ENCODE measurements around the gene TUBE1.
"Not testable (repeated sequence)": the region's sequence is repeated elsewhere in the genome, so short reads cannot be mapped to it uniquely, and the experiment has no call there.

The TUBE1 gene

GRCh38 chr6:112087136-112087911 lies at the start of gene TUBE1, which contains the start of gene FAM229B:
Gene TUBE1, minus strand, starts transcription at chr6:112087482. Its CDS starts 48 bp downstream, at chr6:112087434.
Gene FAM229B, plus strand, starts transcription at chr6:112087591. Its CDS starts 11,693 bp downstream, at chr6:112099284.
- DNase-seq = peak; percentile 95

GRCh38 chr6:112130878-112131277 lies 43.6 kb upstream of the TUBE1 start:
- DNase-seq = no peak

- no peak for DNase-seq
These were observed 40.9 kb upstream of the TUBE1 start for GRCh38 chr6:112128208-112128607.

- no peak for DNase-seq
These were observed 36.7 kb upstream of the TUBE1 start for GRCh38 chr6:112123982-112124381.

- DNase-seq = no peak
These were observed 35.5 kb upstream of the TUBE1 start for GRCh38 chr6:112122756-112123155.

- DNase-seq = no peak
These were observed 30.8 kb upstream of the TUBE1 start for GRCh38 chr6:112118034-112118433.

GRCh38 chr6:112117554-112117953 lies 30.3 kb upstream of the TUBE1 start:
- no peak for DNase-seq

- no peak for DNase-seq
These were observed 28.9 kb upstream of the TUBE1 start for GRCh38 chr6:112116221-112116620.

GRCh38 chr6:112114577-112115223 lies 27.4 kb upstream of the TUBE1 start:
- DNase-seq = no peak

GRCh38 chr6:112113918-112114317 lies 26.6 kb upstream of the TUBE1 start:
- DNase-seq = no peak

- no peak for DNase-seq
These were observed 26.1 kb upstream of the TUBE1 start for GRCh38 chr6:112113431-112113830.

GRCh38 chr6:112109262-112109661 lies 22.0 kb upstream of the TUBE1 start:
- no peak for DNase-seq

- DNase-seq = no peak
These were observed 19.3 kb upstream of the TUBE1 start for GRCh38 chr6:112106562-112106961.

- DNase-seq = not testable (repeated sequence)
These were observed 18.7 kb upstream of the TUBE1 start for GRCh38 chr6:112106026-112106425.

GRCh38 chr6:112100561-112100960 lies 13.3 kb upstream of the TUBE1 start:
- DNase-seq = no peak

- no peak for DNase-seq
These were observed 9.6 kb upstream of the TUBE1 start for GRCh38 chr6:112096901-112097300.

- no peak for DNase-seq
These were observed 634 bp upstream of the TUBE1 start for GRCh38 chr6:112087916-112088315.

GRCh38 chr6:112086744-112087135 lies 542 bp downstream of the TUBE1 start:
- DNase-seq = no peak

- no peak for DNase-seq
These were observed 1.8 kb downstream of the TUBE1 start for GRCh38 chr6:112085286-112086065.

- no peak for DNase-seq
These were observed 5.7 kb downstream of the TUBE1 start for GRCh38 chr6:112081569-112081968.

GRCh38 chr6:112066606-112067005 lies 20.7 kb downstream of the TUBE1 start:
- no peak for DNase-seq

GRCh38 chr6:112065426-112065986 lies 21.8 kb downstream of the TUBE1 start:
- no peak for DNase-seq

GRCh38 chr6:112062966-112063365 lies 24.3 kb downstream of the TUBE1 start:
- DNase-seq = no peak
